Measurements from ENCODE around the gene PLCB1. TPM values are rescaled to one million over a fixed set of nuclear protein-coding genes. Genes with fewer than 3 reads are reported as not detected.

The PLCB1 gene
- total RNA-seq, 1 donor: 13.4 TPM

- Histone ChIP-seq H3K4me3 (ENCODE audit: insufficient read depth, low read length) (no peak overlapping the region), H3K9me3 (ENCODE audit: low read depth, low read length) (no peaks in the 10 kb centered on the region), H3K27ac (ENCODE audit: low read depth, low read length) (no peak overlapping the region), H2AFZ (ENCODE audit: low read length) (no peak overlapping the region), H4K20me1 (ENCODE audit: insufficient read depth, low read length) (no peaks in the 10 kb centered on the region), H3K27me3 (ENCODE audit: insufficient read depth, low read length) (no peaks in the 10 kb centered on the region), H3K36me3 (ENCODE audit: insufficient read depth, low read length) (no peaks in the 10 kb centered on the region), H3K4me1 (ENCODE audit: insufficient read depth, low read length) (peaks cover 4% of the 10 kb centered on the region), H3K4me2 (ENCODE audit: insufficient read depth, low read length) (no peak overlapping the region), H3K79me2 (ENCODE audit: insufficient read depth, low read length) (no peaks in the 10 kb centered on the region)
- DNase-seq (ENCODE audit: insufficient read length, low spot score, missing footprints): no peak
- no peak for TF ChIP-seq CTCF (IDR thresholded peaks at IDR 0.05; ENCODE audit: extremely low read depth, low read depth, low read length)
These were observed 677.3 kb downstream of the PLCB1 start for GRCh38 chr20:8809107-8809953.

GRCh38 chr20:8811801-8812594, 679.9 kb downstream of the PLCB1 start:
- peak overlapping the region; percentile 74 for H2AFZ ChIP-seq (ENCODE audit: low read length)
- H3K27ac ChIP-seq (ENCODE audit: low read depth, low read length): no peak overlapping the region
- peaks cover 4% of the 10 kb centered on the region for H3K4me1 ChIP-seq (ENCODE audit: insufficient read depth, low read length)
- H3K36me3 ChIP-seq (ENCODE audit: insufficient read depth, low read length): no peaks in the 10 kb centered on the region
- TF ChIP-seq CTCF (IDR thresholded peaks at IDR 0.05; ENCODE audit: extremely low read depth, low read depth, low read length): no peak
- no peaks in the 10 kb centered on the region for H3K27me3 ChIP-seq (ENCODE audit: insufficient read depth, low read length)
- no peak overlapping the region for H3K4me3 ChIP-seq (ENCODE audit: insufficient read depth, low read length)
- H3K79me2 ChIP-seq (ENCODE audit: insufficient read depth, low read length): no peaks in the 10 kb centered on the region
- no peak for DNase-seq (ENCODE audit: insufficient read length, low spot score, missing footprints)
- H4K20me1 ChIP-seq (ENCODE audit: insufficient read depth, low read length): no peaks in the 10 kb centered on the region
- H3K4me2 ChIP-seq (ENCODE audit: insufficient read depth, low read length): no peak overlapping the region
- H3K9me3 ChIP-seq (ENCODE audit: low read depth, low read length): no peaks in the 10 kb centered on the region

GRCh38 chr20:8812817-8813216, 680.8 kb downstream of the PLCB1 start:
- DNase-seq (ENCODE audit: insufficient read length, low spot score, missing footprints): no peak
- Histone ChIP-seq H4K20me1 (ENCODE audit: insufficient read depth, low read length) (no peaks in the 10 kb centered on the region), H3K79me2 (ENCODE audit: insufficient read depth, low read length) (no peaks in the 10 kb centered on the region), H2AFZ (ENCODE audit: low read length) (peak overlapping the region; percentile 74), H3K4me2 (ENCODE audit: insufficient read depth, low read length) (peak overlapping the region; percentile 44), H3K9me3 (ENCODE audit: low read depth, low read length) (no peaks in the 10 kb centered on the region), H3K4me3 (ENCODE audit: insufficient read depth, low read length) (peak overlapping the region; percentile 0), H3K4me1 (ENCODE audit: insufficient read depth, low read length) (peaks cover 4% of the 10 kb centered on the region), H3K27me3 (ENCODE audit: insufficient read depth, low read length) (no peaks in the 10 kb centered on the region), H3K36me3 (ENCODE audit: insufficient read depth, low read length) (no peaks in the 10 kb centered on the region), H3K27ac (ENCODE audit: low read depth, low read length) (no peak overlapping the region)
- TF ChIP-seq CTCF (IDR thresholded peaks at IDR 0.05; ENCODE audit: extremely low read depth, low read depth, low read length): no peak

DNA sequence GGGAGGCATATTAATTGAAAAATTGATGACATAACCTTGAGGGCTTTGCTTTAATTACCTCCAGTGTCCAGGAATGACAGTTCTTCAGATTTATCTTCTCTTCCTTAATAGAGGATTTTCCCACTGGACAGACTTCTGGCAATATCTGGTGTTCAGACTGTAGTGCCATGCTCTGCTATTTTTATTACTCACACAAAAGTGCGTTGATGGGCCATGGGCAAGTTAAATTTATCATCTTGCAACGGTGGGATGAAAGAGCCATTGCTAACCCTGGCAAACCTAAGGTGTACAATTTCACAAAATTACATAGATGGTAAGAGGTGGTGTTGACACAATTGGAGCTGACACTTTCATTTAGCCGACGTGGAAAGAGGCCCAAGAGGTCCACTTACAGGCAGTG, 683.1 kb downstream of the PLCB1 start:
- no peak overlapping the region for H3K4me2 ChIP-seq (ENCODE audit: insufficient read depth, low read length)

More for the DNA sequence above, 683.1 kb downstream of the PLCB1 start:
- Histone ChIP-seq H3K4me3 (ENCODE audit: insufficient read depth, low read length) (no peak overlapping the region), H3K36me3 (ENCODE audit: insufficient read depth, low read length) (no peaks in the 10 kb centered on the region), H4K20me1 (ENCODE audit: insufficient read depth, low read length) (no peaks in the 10 kb centered on the region), H3K79me2 (ENCODE audit: insufficient read depth, low read length) (no peaks in the 10 kb centered on the region), H3K27ac (ENCODE audit: low read depth, low read length) (no peak overlapping the region), H3K9me3 (ENCODE audit: low read depth, low read length) (no peaks in the 10 kb centered on the region), H2AFZ (ENCODE audit: low read length) (no peak overlapping the region), H3K27me3 (ENCODE audit: insufficient read depth, low read length) (no peaks in the 10 kb centered on the region), H3K4me1 (ENCODE audit: insufficient read depth, low read length) (peaks cover 4% of the 10 kb centered on the region)
- no peak for TF ChIP-seq CTCF (IDR thresholded peaks at IDR 0.05; ENCODE audit: extremely low read depth, low read depth, low read length)
- DNase-seq (ENCODE audit: insufficient read length, low spot score, missing footprints): no peak
